ENCODE measurements around the gene NUBP2. TPM values are rescaled to one million over a fixed set of nuclear protein-coding genes. Genes with fewer than 3 reads are reported as not detected.

The NUBP2 gene
- total RNA-seq, 1 donor from 2014 or later = 66.1 TPM

- no peak for TF ChIP-seq CTCF (IDR thresholded peaks at IDR 0.05; ENCODE audit: partially characterized antibody, unreplicated experiment)
- Mint-ChIP-seq H3K4me1 (ENCODE audit: low read depth, unreplicated experiment) (peaks cover 3% of the 10 kb centered on the region), H3K4me3 (ENCODE audit: unreplicated experiment) (no peak overlapping the region), H3K9me3 (ENCODE audit: unreplicated experiment) (peaks cover 5% of the 10 kb centered on the region), H3K27ac (ENCODE audit: unreplicated experiment) (no peak overlapping the region), H3K27me3 (ENCODE audit: unreplicated experiment) (peaks cover 1% of the 10 kb centered on the region), H3K36me3 (ENCODE audit: unreplicated experiment) (no peaks in the 10 kb centered on the region)
- DNase-seq = no peak
Measured at GRCh38 chr16:1816396-1817275, 33.9 kb downstream of the NUBP2 start.

GRCh38 chr16:1817276-1817589 lies 34.5 kb downstream of the NUBP2 start:
- H3K4me3 Mint-ChIP-seq (ENCODE audit: unreplicated experiment) = no peak overlapping the region
- no peak for TF ChIP-seq CTCF (IDR thresholded peaks at IDR 0.05; ENCODE audit: partially characterized antibody, unreplicated experiment)
- peak overlapping the region; percentile 59 for H3K27ac Mint-ChIP-seq (ENCODE audit: unreplicated experiment)
- no peaks in the 10 kb centered on the region for H3K36me3 Mint-ChIP-seq (ENCODE audit: unreplicated experiment)
- H3K4me1 Mint-ChIP-seq (ENCODE audit: low read depth, unreplicated experiment) = peaks cover 3% of the 10 kb centered on the region
- H3K27me3 Mint-ChIP-seq (ENCODE audit: unreplicated experiment) = peaks cover 1% of the 10 kb centered on the region
- no peak for DNase-seq
- H3K9me3 Mint-ChIP-seq (ENCODE audit: unreplicated experiment) = peaks cover 5% of the 10 kb centered on the region

- TF ChIP-seq CTCF (IDR thresholded peaks at IDR 0.05; ENCODE audit: partially characterized antibody, unreplicated experiment) = no peak
- Mint-ChIP-seq H3K27ac (ENCODE audit: unreplicated experiment) (no peak overlapping the region), H3K27me3 (ENCODE audit: unreplicated experiment) (peaks cover 1% of the 10 kb centered on the region), H3K4me3 (ENCODE audit: unreplicated experiment) (no peak overlapping the region), H3K9me3 (ENCODE audit: unreplicated experiment) (peaks cover 5% of the 10 kb centered on the region), H3K4me1 (ENCODE audit: low read depth, unreplicated experiment) (peaks cover 3% of the 10 kb centered on the region), H3K36me3 (ENCODE audit: unreplicated experiment) (no peaks in the 10 kb centered on the region)
- no peak for DNase-seq
Measured at GRCh38 chr16:1817716-1818115, 35.0 kb downstream of the NUBP2 start.

GRCh38 chr16:1818204-1818872 lies 35.6 kb downstream of the NUBP2 start:
- Mint-ChIP-seq H3K27ac (ENCODE audit: unreplicated experiment) (no peak overlapping the region), H3K36me3 (ENCODE audit: unreplicated experiment) (no peaks in the 10 kb centered on the region), H3K4me1 (ENCODE audit: low read depth, unreplicated experiment) (peaks cover 3% of the 10 kb centered on the region), H3K9me3 (ENCODE audit: unreplicated experiment) (peaks cover 5% of the 10 kb centered on the region), H3K27me3 (ENCODE audit: unreplicated experiment) (peaks cover 1% of the 10 kb centered on the region), H3K4me3 (ENCODE audit: unreplicated experiment) (no peak overlapping the region)
- TF ChIP-seq CTCF (IDR thresholded peaks at IDR 0.05; ENCODE audit: partially characterized antibody, unreplicated experiment) = no peak
- no peak for DNase-seq

All from glutamatergic neuron (in vitro differentiated cells).